B cell (primary cell): Measurements from ENCODE around the gene ENC1.

ENCODE experiments used
- EZH2 ChIP-seq: IDR thresholded peaks from 2 replicates; pipeline ENCODE4 v1.6.1; 2012; ENCODE audit warnings: borderline replicate concordance, low read depth, mild to moderate bottlenecking, moderate library complexity, low read length; ENCODE audit not compliant: insufficient read depth, poor library complexity, severe bottlenecking
- TF ChIP-seq, protein P1 (sequence below): fragments of 200-600 bp; IDR thresholded peaks from one replicate; pipeline ENCODE4 v1.8.0; 2022; ENCODE audit warnings: antibody characterized with exemption, mild to moderate bottlenecking

DNA sequence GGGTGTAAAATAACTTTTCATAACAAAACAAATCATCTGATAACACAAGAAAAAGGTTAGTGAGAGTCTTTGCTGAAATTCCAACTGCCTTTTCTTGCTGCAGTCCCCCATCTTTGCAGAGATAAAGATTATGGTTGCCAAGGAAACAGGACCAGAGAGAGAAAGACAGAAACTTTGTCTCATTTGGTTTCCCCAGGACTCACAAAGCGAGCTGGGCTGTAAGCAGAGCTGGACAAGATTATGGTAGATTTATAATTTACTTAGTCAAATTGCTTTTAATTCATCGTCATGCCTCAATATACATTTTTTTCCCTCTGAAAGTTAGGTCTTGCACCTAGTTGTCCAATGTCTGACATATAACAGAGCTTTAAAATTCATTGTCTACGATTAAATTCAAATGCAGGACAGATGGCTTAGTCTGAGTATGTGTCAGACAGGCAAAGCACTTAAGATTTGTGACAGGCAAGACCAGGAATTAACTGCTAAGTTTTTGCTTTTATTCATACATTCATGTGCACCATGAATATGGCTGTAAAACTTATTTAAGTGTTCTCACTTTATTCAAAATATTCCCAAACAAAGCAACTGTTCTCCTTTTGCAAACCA, 17.4 kb downstream of the ENC1 start:
- TF ChIP-seq, protein P1, sequence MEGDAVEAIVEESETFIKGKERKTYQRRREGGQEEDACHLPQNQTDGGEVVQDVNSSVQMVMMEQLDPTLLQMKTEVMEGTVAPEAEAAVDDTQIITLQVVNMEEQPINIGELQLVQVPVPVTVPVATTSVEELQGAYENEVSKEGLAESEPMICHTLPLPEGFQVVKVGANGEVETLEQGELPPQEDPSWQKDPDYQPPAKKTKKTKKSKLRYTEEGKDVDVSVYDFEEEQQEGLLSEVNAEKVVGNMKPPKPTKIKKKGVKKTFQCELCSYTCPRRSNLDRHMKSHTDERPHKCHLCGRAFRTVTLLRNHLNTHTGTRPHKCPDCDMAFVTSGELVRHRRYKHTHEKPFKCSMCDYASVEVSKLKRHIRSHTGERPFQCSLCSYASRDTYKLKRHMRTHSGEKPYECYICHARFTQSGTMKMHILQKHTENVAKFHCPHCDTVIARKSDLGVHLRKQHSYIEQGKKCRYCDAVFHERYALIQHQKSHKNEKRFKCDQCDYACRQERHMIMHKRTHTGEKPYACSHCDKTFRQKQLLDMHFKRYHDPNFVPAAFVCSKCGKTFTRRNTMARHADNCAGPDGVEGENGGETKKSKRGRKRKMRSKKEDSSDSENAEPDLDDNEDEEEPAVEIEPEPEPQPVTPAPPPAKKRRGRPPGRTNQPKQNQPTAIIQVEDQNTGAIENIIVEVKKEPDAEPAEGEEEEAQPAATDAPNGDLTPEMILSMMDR: no peak
- TF ChIP-seq EZH2: no peak
